Measurements from ENCODE around the gene CD5L.

CD5L gene

DNA sequence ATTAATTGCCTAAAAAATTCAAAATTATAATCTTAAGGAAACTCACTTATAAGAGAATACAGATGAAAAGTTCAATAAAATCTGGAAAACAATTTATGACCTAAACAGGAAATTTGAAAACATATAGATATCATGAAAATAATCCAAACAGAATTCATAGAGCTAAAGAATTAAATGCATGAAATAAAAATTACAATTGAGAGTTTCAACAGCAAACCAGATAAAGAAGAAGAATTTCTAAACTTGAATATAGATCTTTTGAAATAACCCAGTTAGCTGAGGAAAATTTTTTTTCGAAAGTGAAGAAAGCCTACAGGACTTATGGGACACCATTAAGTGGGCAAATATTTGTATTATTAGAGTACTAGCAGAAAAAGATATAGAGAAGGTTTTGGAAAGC lies 28.3 kb downstream of the CD5L start:
- DNase-seq (ENCODE audit: low read depth in 2 of 2) = no peak

DNA sequence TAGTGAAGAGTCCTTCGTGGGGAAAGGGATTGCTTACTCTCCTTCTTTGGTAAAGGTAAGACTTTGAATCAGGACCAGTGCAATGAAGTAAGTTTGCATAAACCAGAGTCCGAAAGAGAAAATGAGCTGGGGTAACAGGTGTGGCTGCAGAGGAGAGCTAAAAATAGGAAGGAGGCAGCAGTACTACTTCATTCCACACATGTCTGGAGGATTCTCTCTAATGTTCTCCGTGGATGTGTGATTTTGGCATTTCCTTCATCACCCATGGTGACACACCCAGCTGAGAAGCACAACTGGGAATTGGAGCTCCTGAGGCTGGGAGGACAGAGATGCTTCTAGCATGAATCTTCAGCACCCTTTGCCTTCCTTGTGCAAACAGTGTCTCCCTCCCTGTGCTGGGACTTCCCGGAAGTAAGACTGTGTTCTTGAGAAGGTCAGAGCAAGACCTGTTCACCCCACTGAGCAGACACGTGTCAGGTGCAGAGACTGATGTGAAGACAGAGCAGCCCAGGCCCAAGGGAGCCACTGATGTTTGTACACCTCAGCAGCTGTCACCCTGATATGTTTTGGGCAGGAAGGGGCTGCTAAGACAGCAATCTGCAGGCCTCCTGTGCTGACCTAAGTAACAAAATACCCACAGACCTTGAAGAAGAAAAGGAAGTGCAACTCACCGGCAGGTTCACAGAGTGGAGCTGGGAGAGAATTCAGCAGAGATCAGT lies 35.0 kb downstream of the CD5L start:
- DNase-seq (ENCODE audit: low read depth in 2 of 2) = no peak

DNA sequence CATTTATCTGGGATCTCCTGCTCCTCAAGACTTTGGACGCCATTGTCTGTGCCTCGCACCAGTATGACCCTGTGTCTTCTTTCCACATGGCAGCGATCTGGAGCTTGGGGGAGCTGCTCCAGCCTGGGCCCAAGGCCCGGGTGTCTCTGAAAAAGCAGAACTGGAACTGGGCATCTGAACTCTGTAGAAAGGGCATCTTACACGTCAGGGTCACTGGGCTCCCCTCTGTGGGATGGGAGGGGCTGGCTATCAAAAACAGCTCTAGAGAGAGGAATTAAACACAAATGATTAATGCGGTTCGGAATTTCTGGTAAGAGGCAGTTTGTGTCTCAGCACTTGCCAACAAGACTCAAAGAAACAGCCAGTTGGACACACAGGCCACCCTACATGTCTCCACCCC lies 37.8 kb downstream of the CD5L start:
- no peak for DNase-seq (ENCODE audit: low read depth in 2 of 2)

DNA sequence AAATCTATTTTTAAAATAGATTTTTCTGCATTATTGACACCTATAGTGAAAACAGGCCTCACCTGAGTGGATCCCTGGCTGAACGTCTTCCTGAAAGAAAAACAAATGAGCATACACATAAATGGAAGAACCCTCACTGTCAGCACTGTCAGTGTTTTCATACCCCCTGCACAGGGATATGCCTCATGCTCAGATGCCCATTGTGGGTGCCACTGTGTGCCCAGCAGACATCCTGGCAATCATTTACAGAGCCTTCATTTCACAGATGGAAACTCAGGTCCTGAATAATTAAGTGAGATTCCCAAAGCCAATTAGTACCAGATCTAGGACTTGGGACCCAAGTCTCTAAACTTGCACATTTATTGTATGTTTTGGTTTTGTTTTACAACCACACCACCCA lies 41.6 kb downstream of the CD5L start:
- no peak for DNase-seq (ENCODE audit: low read depth in 2 of 2)

DNA sequence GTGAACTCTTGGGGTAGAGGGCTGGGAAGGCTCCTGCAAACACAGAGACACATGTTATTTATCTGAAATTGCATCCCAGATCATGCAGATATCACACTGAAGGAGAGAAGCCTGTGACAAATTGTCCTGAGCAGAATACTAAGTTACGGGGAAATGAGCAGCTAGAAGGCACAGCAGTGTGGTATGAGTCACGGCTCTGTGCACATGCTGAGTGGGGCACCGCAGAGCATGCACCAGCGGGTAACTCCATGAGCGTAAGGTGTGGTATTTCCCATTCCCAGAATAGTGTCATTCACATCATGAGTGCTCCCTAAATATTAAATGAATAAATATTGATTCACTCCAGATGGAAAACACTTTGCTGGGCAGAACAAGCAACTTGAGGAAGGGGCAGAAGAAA lies 43.4 kb downstream of the CD5L start:
- no peak for DNase-seq (ENCODE audit: low read depth in 2 of 2)

DNA sequence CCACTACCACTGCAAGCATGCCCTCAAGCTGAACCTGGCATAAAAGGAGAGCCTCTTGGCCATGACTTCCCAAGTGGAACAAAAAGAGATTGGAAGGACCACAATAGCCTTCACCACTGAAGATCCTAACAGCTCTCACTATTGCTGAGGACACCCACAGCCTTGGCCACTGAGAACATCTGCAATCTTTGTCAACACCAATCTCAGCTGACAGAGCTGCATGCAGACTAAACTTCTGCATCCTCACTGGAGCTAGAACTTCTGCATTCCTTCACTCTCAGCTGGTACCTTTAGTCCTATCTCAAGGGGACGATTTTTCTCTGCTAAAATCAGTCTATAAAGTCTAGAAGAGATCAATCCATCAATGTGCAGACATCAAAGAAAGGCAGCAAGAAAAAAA lies 56.4 kb downstream of the CD5L start:
- DNase-seq (ENCODE audit: low read depth in 2 of 2) = no peak

DNA sequence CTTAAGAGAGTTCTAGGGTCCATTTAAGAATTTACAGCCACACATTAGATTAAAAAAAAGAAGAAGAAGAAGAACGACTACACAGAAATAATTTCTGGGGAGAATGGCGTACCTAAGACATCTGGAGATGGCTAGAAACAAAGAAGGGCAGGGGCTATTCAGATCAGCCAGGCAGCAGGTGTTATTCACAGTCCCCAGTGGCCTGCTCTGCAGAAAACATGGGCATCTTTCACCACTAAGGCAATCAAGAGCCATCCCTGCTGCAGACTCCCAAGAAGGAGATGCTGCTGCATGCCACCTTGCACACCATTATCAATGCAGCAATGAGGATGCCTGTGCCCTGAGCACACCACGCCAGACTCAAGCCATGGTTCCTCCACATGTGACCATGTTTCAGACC lies 56.8 kb downstream of the CD5L start:
- DNase-seq (ENCODE audit: low read depth in 2 of 2) = no peak

DNA sequence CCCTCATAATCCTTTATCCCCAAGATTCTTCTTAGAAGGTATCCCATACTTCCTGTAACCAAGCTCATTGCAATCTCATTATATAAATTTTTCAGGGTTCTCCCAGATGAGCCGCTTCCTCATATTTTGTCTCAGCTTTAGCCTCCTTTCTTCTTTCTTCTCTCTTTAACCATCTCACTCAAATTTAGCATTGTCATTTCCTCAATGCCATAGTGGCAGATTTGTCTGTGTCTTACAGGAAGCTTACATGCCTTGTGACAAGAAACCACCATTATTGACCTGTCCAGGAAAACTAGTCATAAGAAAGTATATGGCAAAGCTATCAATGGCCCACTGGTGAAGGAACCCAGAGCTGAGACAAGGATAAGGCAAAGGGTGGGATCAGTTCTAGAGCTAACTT lies 58.7 kb downstream of the CD5L start:
- DNase-seq (ENCODE audit: low read depth in 2 of 2) = no peak

DNA sequence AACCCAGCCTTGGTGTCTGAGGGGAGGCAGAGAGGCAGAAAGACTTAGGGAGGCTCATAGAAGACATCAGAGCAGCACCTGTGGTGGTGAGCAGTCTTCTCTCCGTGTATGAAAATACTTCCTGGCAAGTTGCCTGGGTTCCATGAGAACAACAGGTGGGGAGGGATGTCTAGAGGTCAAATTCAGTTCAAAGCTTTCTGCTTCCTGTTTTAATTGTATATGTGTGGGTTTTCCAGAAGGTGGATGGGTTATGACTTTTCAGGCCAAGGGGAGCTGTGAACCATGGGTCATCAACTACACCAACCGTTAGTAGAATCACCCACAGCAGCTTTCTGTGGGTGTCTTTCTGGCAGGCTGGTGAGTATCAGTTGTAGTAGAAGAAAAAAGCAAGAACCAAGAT lies 60.6 kb downstream of the CD5L start:
- DNase-seq (ENCODE audit: low read depth in 2 of 2) = no peak

Data from stimulated activated CD4-positive, alpha-beta T cell treated with anti-CD3 and anti-CD28 coated beads, Interleukin-15, amount 100 ng/mL, for 48 hours (primary cell).